B cell (primary cell): Measurements from ENCODE around the gene CTNNA3.

ENCODE experiments used
- CTCF ChIP-seq: fragments of 200-600 bp; IDR thresholded peaks from one replicate; pipeline ENCODE4 v1.8.0; 2022; ENCODE audit warnings: antibody characterized with exemption, mild to moderate bottlenecking
- EZH2 ChIP-seq: IDR thresholded peaks from 2 replicates; pipeline ENCODE4 v1.6.1; 2012; ENCODE audit warnings: borderline replicate concordance, low read depth, mild to moderate bottlenecking, moderate library complexity, low read length; ENCODE audit not compliant: insufficient read depth, poor library complexity, severe bottlenecking

GRCh38 chr10:67127441-67127840, 568.6 kb downstream of the CTNNA3 start:
- no peak for TF ChIP-seq EZH2
- TF ChIP-seq CTCF = no peak
